Pancreas (tissue), 10 donors: ENCODE measurements around the gene SPG21. TPM values are rescaled to one million over a fixed set of nuclear protein-coding genes. Genes with fewer than 3 reads are reported as not detected.

Experiments
- ATAC-seq, 4 donors: fragments of 200-7000 bp; cut with Tn5 transposase; one replicate each; pipeline versions ENCODE4 v1.8.0 to v1.9.1; 2020; ENCODE audit warnings: mild to moderate bottlenecking in 4 of 4, moderate library complexity in 4 of 4
- DNase-seq, 6 donors: peaks; one replicate each; pipeline ENCODE4 v3.0.0-alpha.2; 2020
- FAIRE-seq: peaks from 2 replicates; lab custom pipeline; 2012; peaks lifted over from hg19 to GRCh38; lab: Jason Lieb, UNC
- H3K27ac ChIP-seq, 4 donors: fragments of 200-600 bp; sonication (generic); 1 replicate in 3 of 4; 2 replicates in 1 of 4; pipeline versions ENCODE4 v1.5.0 to v1.8.0; 2020
- H3K27me3 ChIP-seq, 4 donors: fragments of 200-600 bp; one replicate each; pipeline ENCODE4 v1.8.0; 2021
- H3K36me3 ChIP-seq, 3 donors: fragments of 200-600 bp; sonication (generic) in 1 of 3; one replicate each; pipeline versions ENCODE4 v1.5.0 to v1.8.0; 2020 to 2021
- H3K4me1 ChIP-seq, 3 donors: fragments of 200-600 bp; one replicate each; pipeline ENCODE4 v1.8.0; 2021
- H3K4me3 ChIP-seq, 4 donors: fragments of 200-600 bp; sonication (generic) in 2 of 4; one replicate each; pipeline versions ENCODE4 v1.5.0 to v1.8.0; 2020 to 2021
- H3K9me3 ChIP-seq, 4 donors: fragments of 200-600 bp; one replicate each; pipeline ENCODE4 v1.8.0; 2021
- CTCF ChIP-seq, 4 donors: fragments of 200-600 bp; sonication (generic) in 3 of 4; IDR thresholded peaks; one replicate each; pipeline versions ENCODE4 v1.5.0 to v1.8.0; 2021; ENCODE audit warnings: antibody characterized with exemption in 4 of 4
- WGBS, 2 donors: extraction: QIAGEN DNeasy Blood & Tissue Kit; methylation state at CpG; one replicate each; pipeline ENCODE4 v1.1.7; 2013; 5-methylcytosine and 5-hydroxymethylcytosine counted together
- intact Hi-C, 3 donors: fragments of 100-400 bp; cut with DNase I; formaldehyde crosslinking; loops; one replicate each; pipeline versions ENCODE4 v1.11.1 to v1.14.2; 2022
- polyA plus RNA-seq, 2 donors: library from polyadenylated mRNA; stranded (reverse); fragments of 200-250 nt; gene quantifications; one replicate each; pipeline ENCODE4 v1.2.3, GENCODE V29; 2013
- total RNA-seq, 6 donors: library from RNA; stranded (reverse); fragmentation: NEBNext Ultra II Directional in 4 of 6; extraction: Animal tissue kit (Norgen Biotek cat#: 25700) in 4 of 6; gene quantifications; one replicate each; pipeline versions ENCODE4 v1.2.1 to v1.2.4, GENCODE V29; 2021 to 2023
- donor health status: healthy with polysubstance abuse.
- donor health status: DM: no; HTN: no; CAD: no; lungs with moderate emphysema.
- donor health status: DM: no; HTN: no; CAD: no.
- donor health status: control.
- donor health status: control.
- donor health status: Bipolar disorder and iron deficiency.
- donor health status: DM: yes; HTN: yes; CAD: no.
- donor health status: DM: no; HTN: no; CAD: no.
- donor health status: DM: no; HTN: no; CAD: no.
- donor health status: DM: yes; HTN: yes; CAD: no.

SPG21 gene
- total and polyA plus RNA-seq, 8 donors = 21.1 to 40.2 (median 29.5) TPM

DNA sequence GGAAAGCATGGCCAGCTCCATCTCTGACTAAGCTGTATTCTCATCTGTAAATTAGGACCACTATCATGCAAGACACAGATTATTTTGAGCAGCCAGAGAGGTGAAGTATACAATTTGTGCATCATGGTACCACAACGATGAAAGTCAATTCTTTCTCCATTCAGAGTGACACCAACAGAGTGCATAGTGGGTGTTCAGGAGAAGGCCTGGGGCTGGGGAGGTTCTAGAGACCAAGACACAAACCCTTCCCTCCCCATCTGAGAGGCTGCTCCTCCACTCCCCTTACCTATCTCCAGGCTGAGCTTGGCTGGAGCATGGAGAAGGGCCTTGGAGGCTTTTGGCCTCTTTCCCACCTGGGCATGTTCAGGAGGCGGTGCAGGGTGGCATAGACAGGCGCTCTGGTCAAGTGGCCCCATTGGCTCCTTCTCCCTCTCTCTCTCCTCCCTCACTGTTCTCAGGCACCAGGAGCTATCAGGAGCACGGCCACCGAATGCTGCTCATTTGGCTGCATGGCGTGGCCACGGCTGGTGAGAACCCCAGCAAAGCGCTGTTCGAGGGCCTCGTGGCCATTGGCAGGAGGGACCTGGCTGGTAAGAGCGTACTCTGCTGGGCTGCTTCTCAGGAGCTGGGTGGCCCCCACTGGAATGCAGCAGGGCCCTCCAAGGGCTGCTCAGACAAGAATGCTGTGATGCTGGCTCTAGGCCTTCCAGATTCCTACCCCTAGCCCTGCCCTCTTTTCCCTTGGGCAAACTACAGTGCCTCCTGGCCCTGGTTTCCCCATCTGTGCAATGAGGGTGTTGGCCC is 40.1 kb downstream of the SPG21 start:
- FAIRE-seq = no peak
- Histone ChIP-seq H3K36me3 (no peaks in the 10 kb centered on the region), H3K4me1 (no peaks in the 10 kb centered on the region)

GRCh38 chr15:64948916-64949315 is 40.8 kb downstream of the SPG21 start:
- 67 to 68% methylated on average over 9 of the region's 9 CpGs for WGBS, 2 donors
- H3K27me3 ChIP-seq = no peaks in the 10 kb centered on the region
- FAIRE-seq = no peak
- no peak for TF ChIP-seq CTCF (IDR thresholded peaks at IDR 0.05)
- H3K9me3 ChIP-seq = no peaks in the 10 kb centered on the region
- H3K4me1 ChIP-seq = no peaks in the 10 kb centered on the region
- H3K4me3 ChIP-seq = no peak overlapping the region
- no peak overlapping the region for H3K27ac ChIP-seq
- intact Hi-C loops = no loop called here
- no peaks in the 10 kb centered on the region for H3K36me3 ChIP-seq
- no peak for ATAC-seq
- no peak for DNase-seq

More for the DNA sequence above, 40.1 kb downstream of the SPG21 start:
- peak in 1 of 4 donors; percentile 14 for ATAC-seq
- WGBS, 2 donors = 94 to 95% methylated on average over 11 of the region's 11 CpGs
- H3K4me3 ChIP-seq = no peak overlapping the region
- H3K27ac ChIP-seq = no peak overlapping the region
- H3K27me3 ChIP-seq = no peaks in the 10 kb centered on the region
- no peaks in the 10 kb centered on the region for H3K9me3 ChIP-seq
- DNase-seq = no peak
- intact Hi-C loops = no loop called here
- TF ChIP-seq CTCF (IDR thresholded peaks at IDR 0.05) = no peak

GRCh38 chr15:64947211-64947610 is 42.5 kb downstream of the SPG21 start:
- Histone ChIP-seq H3K9me3 (no peaks in the 10 kb centered on the region), H3K4me3 (no peak overlapping the region), H3K4me1 (no peaks in the 10 kb centered on the region), H3K27ac (no peak overlapping the region), H3K27me3 (no peaks in the 10 kb centered on the region), H3K36me3 (no peaks in the 10 kb centered on the region)
- FAIRE-seq (no peak), ATAC-seq (no peak), DNase-seq (no peak)
- intact Hi-C loops = no loop called here
- no peak for TF ChIP-seq CTCF (IDR thresholded peaks at IDR 0.05)
- WGBS, 2 donors = 84 to 87% methylated on average over 10 of the region's 10 CpGs

GRCh38 chr15:64944961-64945360 is 44.8 kb downstream of the SPG21 start:
- H3K4me1 ChIP-seq = no peaks in the 10 kb centered on the region
- H3K27me3 ChIP-seq = no peaks in the 10 kb centered on the region
- WGBS, 2 donors = 63 to 68% methylated on average over 4 of the region's 4 CpGs
- ATAC-seq (no peak), FAIRE-seq (no peak), DNase-seq (no peak)
- TF ChIP-seq CTCF (IDR thresholded peaks at IDR 0.05) = no peak
- intact Hi-C loops = no loop called here
- no peaks in the 10 kb centered on the region for H3K9me3 ChIP-seq
- no peak overlapping the region for H3K4me3 ChIP-seq
- H3K36me3 ChIP-seq = no peaks in the 10 kb centered on the region
- H3K27ac ChIP-seq = no peak overlapping the region
